ENCODE measurements around the gene EYA3.

EYA3 gene

DNA sequence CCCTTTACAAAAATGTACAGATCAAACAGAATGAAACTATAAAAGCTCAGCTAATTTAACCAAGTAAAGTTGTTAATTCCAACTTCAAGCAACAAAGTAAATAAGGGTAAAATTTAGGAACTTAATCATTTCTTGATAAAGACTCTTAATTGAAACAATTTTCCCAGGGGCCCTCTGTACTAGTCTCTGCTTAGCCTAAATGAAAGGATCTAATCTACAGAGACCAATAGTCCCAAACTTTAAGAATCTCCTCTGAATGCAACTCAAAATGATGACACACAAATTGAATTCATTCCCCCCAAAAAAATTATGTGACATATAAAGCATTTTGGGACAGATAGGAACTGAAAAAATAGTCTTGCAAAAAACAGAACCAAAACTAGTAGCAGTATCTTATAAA, 16.6 kb downstream of the EYA3 start:
- no peak for TF ChIP-seq MYC (IDR thresholded peaks at IDR 0.05; ENCODE audit: low read depth, low read length)
- TF ChIP-seq POLR2A (IDR thresholded peaks at IDR 0.05; ENCODE audit: extremely low read depth, insufficient read length), result no peak
- TF ChIP-seq, protein P1, sequence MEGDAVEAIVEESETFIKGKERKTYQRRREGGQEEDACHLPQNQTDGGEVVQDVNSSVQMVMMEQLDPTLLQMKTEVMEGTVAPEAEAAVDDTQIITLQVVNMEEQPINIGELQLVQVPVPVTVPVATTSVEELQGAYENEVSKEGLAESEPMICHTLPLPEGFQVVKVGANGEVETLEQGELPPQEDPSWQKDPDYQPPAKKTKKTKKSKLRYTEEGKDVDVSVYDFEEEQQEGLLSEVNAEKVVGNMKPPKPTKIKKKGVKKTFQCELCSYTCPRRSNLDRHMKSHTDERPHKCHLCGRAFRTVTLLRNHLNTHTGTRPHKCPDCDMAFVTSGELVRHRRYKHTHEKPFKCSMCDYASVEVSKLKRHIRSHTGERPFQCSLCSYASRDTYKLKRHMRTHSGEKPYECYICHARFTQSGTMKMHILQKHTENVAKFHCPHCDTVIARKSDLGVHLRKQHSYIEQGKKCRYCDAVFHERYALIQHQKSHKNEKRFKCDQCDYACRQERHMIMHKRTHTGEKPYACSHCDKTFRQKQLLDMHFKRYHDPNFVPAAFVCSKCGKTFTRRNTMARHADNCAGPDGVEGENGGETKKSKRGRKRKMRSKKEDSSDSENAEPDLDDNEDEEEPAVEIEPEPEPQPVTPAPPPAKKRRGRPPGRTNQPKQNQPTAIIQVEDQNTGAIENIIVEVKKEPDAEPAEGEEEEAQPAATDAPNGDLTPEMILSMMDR (IDR thresholded peaks at IDR 0.05; ENCODE audit: low read depth, low read length), result no peak
- TF ChIP-seq, protein P2, sequence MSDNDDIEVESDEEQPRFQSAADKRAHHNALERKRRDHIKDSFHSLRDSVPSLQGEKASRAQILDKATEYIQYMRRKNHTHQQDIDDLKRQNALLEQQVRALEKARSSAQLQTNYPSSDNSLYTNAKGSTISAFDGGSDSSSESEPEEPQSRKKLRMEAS (IDR thresholded peaks at IDR 0.05; ENCODE audit: low read depth, low read length), result no peak
- H3K4me3 ChIP-seq (ENCODE audit: low read depth, low read length), result no peak overlapping the region
- no peak for DNase-seq (ENCODE audit: low read depth)

DNA sequence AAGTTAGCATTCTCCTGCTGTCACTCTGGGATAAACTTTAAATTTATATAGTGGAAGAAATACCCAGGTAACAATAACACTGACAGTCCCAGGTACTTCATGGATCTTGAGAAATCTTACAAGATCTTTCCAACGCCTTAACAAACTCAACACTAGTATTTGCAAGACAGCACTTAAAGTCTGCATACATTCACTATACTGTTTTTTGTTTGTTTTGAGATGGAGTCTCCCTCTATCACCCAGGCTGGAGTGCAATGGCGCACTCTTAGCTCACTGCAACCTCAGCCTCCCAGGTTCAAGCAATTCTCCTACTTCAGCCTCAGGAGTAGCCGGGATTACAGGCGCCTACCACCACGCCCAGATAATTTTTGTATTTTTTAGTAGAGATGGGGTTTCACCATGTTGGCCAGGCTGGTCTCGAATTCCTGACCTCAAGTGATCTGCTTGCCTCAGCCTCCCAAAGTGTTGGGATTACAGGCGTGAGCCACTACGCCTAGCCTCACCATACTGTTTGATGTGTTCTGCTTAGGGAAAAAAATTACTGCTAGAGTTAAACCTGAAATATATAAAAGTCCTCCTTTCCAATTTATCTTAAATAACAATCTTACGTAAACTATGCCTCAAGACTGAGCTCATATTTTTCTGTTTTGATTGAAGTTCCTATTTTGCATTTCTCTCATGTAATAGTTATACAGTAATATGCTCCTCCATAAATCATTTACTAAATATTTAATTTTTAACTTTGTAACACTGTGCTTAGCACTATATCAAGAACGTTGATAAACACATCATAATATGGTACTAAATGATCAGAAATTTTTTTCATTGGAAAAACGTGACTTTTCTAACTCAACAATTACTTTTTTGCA, 17.5 kb downstream of the EYA3 start:
- TF ChIP-seq MYC (IDR thresholded peaks at IDR 0.05; ENCODE audit: low read depth, low read length) (no peak), POLR2A (IDR thresholded peaks at IDR 0.05; ENCODE audit: extremely low read depth, insufficient read length) (no peak)
- TF ChIP-seq, protein P2 (IDR thresholded peaks at IDR 0.05; ENCODE audit: low read depth, low read length), result no peak
- TF ChIP-seq, protein P1 (IDR thresholded peaks at IDR 0.05; ENCODE audit: low read depth, low read length), result no peak
- no peak overlapping the region for H3K4me3 ChIP-seq (ENCODE audit: low read depth, low read length)
- DNase-seq (ENCODE audit: low read depth), result no peak

DNA sequence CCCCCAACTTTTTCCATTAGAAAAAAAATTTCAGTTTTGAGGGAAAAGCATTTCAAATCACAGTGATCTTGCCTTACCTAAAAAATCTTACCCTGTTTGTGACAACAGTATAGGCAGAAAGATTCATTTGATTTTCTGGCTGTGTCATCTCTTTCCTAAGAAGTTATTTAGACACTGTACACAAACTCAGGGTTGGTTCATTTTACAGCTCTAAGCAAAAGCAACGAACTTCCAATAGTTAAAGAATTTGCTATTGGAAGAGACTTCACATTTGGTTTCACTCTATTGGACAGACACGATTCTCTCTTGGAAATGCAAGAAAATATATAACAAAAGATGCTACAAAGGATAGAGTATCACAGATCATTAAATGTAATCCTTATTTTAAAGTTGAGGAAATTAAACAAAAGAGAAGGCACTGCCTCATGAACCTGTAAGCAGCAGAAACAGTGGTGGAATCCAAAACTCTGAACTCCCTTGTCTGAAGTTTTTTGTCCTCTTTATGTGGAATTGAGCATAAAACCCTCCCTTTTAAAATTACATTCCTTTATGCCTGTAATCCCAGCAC, 20.8 kb downstream of the EYA3 start:
- no peak overlapping the region for H3K4me3 ChIP-seq (ENCODE audit: low read depth, low read length)
- TF ChIP-seq, protein P2 (IDR thresholded peaks at IDR 0.05; ENCODE audit: low read depth, low read length), result no peak
- TF ChIP-seq, protein P1 (IDR thresholded peaks at IDR 0.05; ENCODE audit: low read depth, low read length), result no peak
- TF ChIP-seq MYC (IDR thresholded peaks at IDR 0.05; ENCODE audit: low read depth, low read length) (no peak), POLR2A (IDR thresholded peaks at IDR 0.05; ENCODE audit: extremely low read depth, insufficient read length) (no peak)
- DNase-seq (ENCODE audit: low read depth), result no peak

DNA sequence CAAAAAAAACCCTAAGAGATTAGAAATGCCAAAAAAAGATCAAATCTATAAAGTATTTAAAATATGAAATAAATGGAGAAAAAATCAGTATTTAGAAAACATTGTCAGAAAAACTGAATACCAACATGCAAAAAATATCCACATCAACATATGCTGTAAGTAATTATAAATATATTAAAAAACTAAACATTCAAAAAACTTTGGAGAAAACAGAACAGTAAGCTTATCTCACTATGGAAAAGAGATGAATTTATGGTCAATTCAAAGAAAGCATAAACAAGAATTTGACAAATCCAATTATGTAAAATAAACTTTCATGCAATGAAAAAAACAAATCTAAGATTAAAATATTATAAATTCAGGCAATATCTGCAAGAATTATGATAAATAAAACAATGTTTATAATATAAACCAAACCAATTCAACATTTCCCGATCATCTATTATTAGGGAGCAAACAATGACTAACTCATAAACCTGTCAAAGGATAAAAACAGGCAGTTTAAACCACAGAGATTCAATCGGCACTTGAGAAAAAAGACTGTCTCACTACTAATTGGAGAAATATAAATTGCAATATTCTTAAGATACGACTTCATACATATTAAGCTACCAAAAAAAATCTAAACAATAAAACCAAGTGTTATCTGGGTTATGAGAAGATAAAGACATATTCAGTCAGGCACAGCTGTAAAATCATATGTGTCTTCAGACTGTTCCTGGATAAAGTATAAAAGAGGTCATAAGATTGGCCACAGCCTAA, 21.8 kb downstream of the EYA3 start:
- DNase-seq (ENCODE audit: low read depth), result no peak
- TF ChIP-seq POLR2A (IDR thresholded peaks at IDR 0.05; ENCODE audit: extremely low read depth, insufficient read length), result no peak
- TF ChIP-seq MYC (IDR thresholded peaks at IDR 0.05; ENCODE audit: low read depth, low read length), result no peak
- TF ChIP-seq, protein P2 (IDR thresholded peaks at IDR 0.05; ENCODE audit: low read depth, low read length), result no peak
- TF ChIP-seq, protein P1 (IDR thresholded peaks at IDR 0.05; ENCODE audit: low read depth, low read length), result no peak

DNA sequence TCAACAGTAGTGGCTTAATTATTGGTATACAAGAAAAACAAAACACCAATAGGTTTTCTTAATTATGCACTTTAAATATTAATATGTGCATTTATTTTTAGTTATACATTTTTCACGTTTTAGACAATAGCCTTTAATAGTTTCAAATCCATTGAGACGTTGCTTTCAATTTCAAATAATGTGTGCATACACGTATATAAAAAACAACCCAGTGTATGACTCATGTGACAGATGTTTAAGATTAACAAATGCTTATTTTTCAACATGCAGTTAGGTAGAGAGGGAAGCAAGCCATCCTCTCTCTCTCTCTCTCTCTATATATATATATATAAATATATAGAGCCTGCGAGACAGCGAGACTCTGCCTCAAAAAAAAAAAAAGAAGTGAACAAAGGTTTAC, 24.3 kb downstream of the EYA3 start:
- H3K4me3 ChIP-seq (ENCODE audit: low read depth, low read length), result no peak overlapping the region
- TF ChIP-seq POLR2A (IDR thresholded peaks at IDR 0.05; ENCODE audit: extremely low read depth, insufficient read length) (no peak), MYC (IDR thresholded peaks at IDR 0.05; ENCODE audit: low read depth, low read length) (no peak)
- TF ChIP-seq, protein P1 (IDR thresholded peaks at IDR 0.05; ENCODE audit: low read depth, low read length), result no peak
- TF ChIP-seq, protein P2 (IDR thresholded peaks at IDR 0.05; ENCODE audit: low read depth, low read length), result no peak
- peak; percentile 40 for DNase-seq (ENCODE audit: low read depth)

More for the DNA sequence above, 21.8 kb downstream of the EYA3 start:
- H3K4me3 ChIP-seq (ENCODE audit: low read depth, low read length), result no peak overlapping the region
